Activated B cell treated with CpG ODN at 0.5 μM for 24 hours (primary cell): ENCODE measurements around the gene KIAA0930. TPM values are rescaled to one million over a fixed set of nuclear protein-coding genes. Genes with fewer than 3 reads are reported as not detected.

Source experiments
- ATAC-seq: fragments of 200-7000 bp; cut with Tn5 transposase; one replicate; pipeline ENCODE4 v1.10.0; 2021; ENCODE audit warnings: low read depth, mild to moderate bottlenecking, moderate library complexity
- CTCF ChIA-PET: fragments of 350-600 bp; sonication (Branson Sonifier 250); formaldehyde crosslinking; loops from one replicate; lab custom pipeline; 2021; ENCODE audit warnings: antibody characterized with exemption; lab: Charles Lee
- POLR2A ChIA-PET: fragments of 350-600 bp; sonication (Branson Sonifier 250); formaldehyde crosslinking; loops from one replicate; lab custom pipeline; 2021; ENCODE audit warnings: antibody characterized with exemption; lab: Charles Lee
- DNase-seq: peaks from one replicate; pipeline ENCODE4 v3.0.0; 2022
- H3K27ac Mint-ChIP-seq: one replicate; pipeline ENCODE4 v1.8.0; 2020; ENCODE audit warnings: mixed read lengths
- H3K27me3 Mint-ChIP-seq: one replicate; pipeline ENCODE4 v1.8.0; 2021; ENCODE audit warnings: mixed read lengths
- H3K36me3 Mint-ChIP-seq: one replicate; pipeline ENCODE4 v1.8.0; 2021; ENCODE audit warnings: low read depth, mixed read lengths
- H3K4me1 Mint-ChIP-seq: one replicate; pipeline ENCODE4 v1.8.0; 2021; ENCODE audit warnings: mixed read lengths
- H3K4me3 Mint-ChIP-seq: one replicate; pipeline ENCODE4 v1.8.0; 2020; ENCODE audit warnings: mild to moderate bottlenecking, mixed read lengths
- H3K9me3 Mint-ChIP-seq: one replicate; pipeline ENCODE4 v1.8.0; 2020; ENCODE audit warnings: mixed read lengths
- intact Hi-C: fragments of 100-400 bp; cut with micrococcal nuclease; formaldehyde crosslinking; loops from one replicate; pipeline ENCODE4 v1.15.1; 2024
- total RNA-seq: library from RNA; stranded (reverse); gene quantifications from 2 replicates; pipeline ENCODE4 v1.2.3, GENCODE V29; 2022
- TF ChIP-seq, protein P1 (sequence below): fragments of 200-600 bp; IDR thresholded peaks from one replicate; pipeline ENCODE4 v1.8.0; 2022; ENCODE audit warnings: antibody characterized with exemption, mild to moderate bottlenecking

The KIAA0930 gene
- total RNA-seq, 1 donor from 2014 or later: 42.2 TPM

DNA sequence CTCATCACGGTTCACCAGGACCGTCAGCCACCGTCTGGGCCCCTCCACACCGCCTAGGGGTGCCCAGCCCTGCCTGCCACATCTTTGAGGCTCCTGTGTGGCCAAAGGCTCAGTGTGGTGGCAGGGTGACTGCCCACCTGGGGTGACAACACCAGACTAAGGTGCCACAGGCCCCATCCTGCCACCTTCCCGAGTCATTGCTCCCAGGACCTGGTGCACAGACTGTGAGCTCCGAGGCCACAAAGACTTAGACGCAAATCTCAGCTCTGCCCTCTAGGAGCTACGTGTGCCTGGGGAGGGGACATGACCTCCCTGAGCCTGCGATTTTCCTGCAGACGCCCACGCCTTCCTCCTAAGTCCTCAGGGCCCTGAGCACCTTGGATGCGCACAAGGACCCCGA, 36.5 kb downstream of the KIAA0930 start:
- TF ChIP-seq, protein P1, sequence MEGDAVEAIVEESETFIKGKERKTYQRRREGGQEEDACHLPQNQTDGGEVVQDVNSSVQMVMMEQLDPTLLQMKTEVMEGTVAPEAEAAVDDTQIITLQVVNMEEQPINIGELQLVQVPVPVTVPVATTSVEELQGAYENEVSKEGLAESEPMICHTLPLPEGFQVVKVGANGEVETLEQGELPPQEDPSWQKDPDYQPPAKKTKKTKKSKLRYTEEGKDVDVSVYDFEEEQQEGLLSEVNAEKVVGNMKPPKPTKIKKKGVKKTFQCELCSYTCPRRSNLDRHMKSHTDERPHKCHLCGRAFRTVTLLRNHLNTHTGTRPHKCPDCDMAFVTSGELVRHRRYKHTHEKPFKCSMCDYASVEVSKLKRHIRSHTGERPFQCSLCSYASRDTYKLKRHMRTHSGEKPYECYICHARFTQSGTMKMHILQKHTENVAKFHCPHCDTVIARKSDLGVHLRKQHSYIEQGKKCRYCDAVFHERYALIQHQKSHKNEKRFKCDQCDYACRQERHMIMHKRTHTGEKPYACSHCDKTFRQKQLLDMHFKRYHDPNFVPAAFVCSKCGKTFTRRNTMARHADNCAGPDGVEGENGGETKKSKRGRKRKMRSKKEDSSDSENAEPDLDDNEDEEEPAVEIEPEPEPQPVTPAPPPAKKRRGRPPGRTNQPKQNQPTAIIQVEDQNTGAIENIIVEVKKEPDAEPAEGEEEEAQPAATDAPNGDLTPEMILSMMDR: no peak
- peaks cover 68% of the 10 kb centered on the region for H3K36me3 Mint-ChIP-seq
- CTCF ChIA-PET: no interaction called here

DNA sequence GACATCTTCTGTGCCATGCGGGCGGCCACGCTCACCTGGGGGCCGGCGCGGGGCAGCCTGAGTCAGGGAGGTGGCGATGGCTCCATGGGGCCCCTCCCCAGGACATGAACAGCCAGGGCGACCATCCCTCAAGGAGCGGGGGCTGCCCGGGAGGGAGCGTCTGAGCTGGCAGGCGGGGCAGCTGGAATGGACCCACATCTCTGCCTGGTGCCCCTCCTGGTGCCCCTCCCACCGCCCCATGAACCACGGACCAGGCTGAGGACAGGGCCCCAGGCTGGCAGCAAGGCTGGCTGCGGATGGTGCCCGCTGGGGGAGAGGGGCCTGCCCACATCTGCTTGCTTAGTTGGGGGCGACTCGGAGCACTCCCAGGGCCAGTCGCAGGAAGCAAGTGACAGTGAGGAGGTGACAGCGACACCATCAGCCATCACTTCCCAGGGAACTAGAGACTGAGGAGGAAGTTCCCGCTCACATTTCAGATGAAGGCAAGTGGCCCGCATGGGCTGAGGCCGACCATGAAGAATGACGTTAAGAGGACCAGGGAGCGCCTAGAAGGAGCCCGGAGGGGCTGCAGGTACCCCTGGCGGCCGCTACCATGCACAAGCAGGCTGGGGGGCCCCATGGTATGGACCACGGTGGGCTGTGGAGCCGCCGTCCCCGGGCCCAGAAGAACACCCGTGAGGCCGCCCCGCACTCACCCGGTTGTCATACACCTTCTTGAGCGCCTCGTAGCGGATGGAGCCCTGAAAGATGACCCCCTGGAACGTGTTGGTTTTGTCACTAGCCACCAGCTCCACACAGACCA, 37.3 kb downstream of the KIAA0930 start:
- H3K4me3 Mint-ChIP-seq: no peak overlapping the region
- DNase-seq (no peak), ATAC-seq (no peak)
- H3K9me3 Mint-ChIP-seq: no peaks in the 10 kb centered on the region
- H3K27me3 Mint-ChIP-seq: no peaks in the 10 kb centered on the region
- H3K36me3 Mint-ChIP-seq: peaks cover 72% of the 10 kb centered on the region
- H3K4me1 Mint-ChIP-seq: no peaks in the 10 kb centered on the region
- intact Hi-C loops: no loop called here
- H3K27ac Mint-ChIP-seq: no peak overlapping the region
- TF ChIP-seq, protein P1: no peak
- ChIA-PET POLR2A (no interaction called here), CTCF (no interaction called here)

More for the DNA sequence above, 36.5 kb downstream of the KIAA0930 start:
- Mint-ChIP-seq H3K4me3 (no peak overlapping the region), H3K27me3 (no peaks in the 10 kb centered on the region), H3K4me1 (no peaks in the 10 kb centered on the region), H3K9me3 (no peaks in the 10 kb centered on the region), H3K27ac (no peak overlapping the region)
- DNase-seq (no peak), ATAC-seq (no peak)
- intact Hi-C loops: no loop called here
- POLR2A ChIA-PET: no interaction called here

DNA sequence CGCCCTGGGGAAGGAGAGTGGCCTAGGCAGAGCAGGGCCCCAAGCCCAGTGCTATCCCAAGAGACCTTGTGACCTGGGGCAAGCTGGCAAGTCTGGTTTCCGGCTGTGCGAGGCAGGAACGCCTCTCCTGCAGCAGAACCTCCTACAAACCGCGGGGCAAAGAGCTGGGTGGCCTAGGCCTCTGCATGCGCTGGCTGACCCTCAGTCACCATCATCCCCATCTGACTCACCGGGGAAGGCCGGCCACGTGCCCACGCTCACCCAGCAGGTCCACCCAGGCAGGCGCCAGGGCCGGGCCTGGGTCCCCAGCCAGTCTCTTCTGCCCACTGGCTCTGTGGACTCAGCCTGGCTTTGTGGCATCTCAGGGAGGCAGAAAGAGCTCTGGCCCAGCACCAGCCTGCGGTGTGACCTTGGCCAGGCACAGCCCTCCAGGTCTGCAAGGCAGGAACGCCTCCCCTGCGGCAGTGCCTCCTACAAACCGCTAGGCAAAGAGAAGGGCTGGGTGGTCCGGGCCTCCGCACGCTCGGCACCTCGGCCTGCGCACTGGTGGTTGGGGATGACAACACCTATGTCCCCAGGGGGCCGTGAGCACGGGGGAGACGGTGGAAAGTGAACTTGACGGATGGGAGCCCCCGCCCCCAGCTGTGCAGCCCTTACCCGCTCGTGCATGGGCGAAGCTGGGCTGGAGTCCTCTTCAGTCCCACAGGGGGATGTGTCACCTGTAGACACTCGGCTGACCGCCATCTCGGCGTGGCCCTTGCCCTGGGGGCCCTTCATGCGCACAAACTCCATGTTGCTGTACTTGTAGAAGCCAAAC, 38.2 kb downstream of the KIAA0930 start:
- ChIA-PET POLR2A (no interaction called here), CTCF (no interaction called here)
- H3K4me3 Mint-ChIP-seq: no peak overlapping the region
- H3K36me3 Mint-ChIP-seq: peaks cover 72% of the 10 kb centered on the region
- no peaks in the 10 kb centered on the region for H3K9me3 Mint-ChIP-seq
- TF ChIP-seq, protein P1: no peak
- no peak for ATAC-seq
- no peak overlapping the region for H3K27ac Mint-ChIP-seq
- DNase-seq: no peak
- H3K4me1 Mint-ChIP-seq: no peaks in the 10 kb centered on the region
- intact Hi-C loops: no loop called here
- H3K27me3 Mint-ChIP-seq: no peaks in the 10 kb centered on the region

DNA sequence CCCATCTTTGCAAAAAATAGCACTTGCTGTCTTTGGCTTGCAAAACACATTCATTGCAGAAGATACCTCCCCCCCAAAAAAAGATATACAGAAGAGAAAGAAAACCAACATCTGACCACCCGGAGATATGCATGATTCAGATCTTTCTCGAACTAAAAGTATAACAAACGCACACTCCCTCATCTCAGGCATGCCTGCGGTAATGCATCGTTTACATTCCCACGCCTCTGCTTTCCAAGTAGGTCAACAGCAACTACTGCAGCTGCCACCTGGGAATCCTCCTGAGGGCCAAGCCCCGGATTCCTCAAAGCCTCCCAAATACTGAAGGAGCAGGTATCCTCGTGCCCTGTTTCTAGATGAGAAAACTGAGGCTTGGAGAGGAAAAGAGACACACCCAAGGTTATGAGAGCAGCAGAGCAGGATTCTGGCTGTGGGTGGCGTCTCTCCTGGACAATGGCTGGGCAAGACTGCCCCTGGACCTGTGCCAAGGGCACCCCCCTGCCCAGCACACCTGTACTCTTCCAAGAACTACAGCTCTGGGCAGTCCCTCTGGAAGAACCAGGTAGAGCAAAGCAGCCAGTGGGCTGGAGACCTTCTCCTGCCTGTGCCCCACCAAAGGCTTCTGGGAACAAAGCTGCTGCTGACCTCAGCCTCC, 38.9 kb downstream of the KIAA0930 start:
- Mint-ChIP-seq H3K27ac (no peak overlapping the region), H3K9me3 (no peaks in the 10 kb centered on the region), H3K36me3 (peaks cover 77% of the 10 kb centered on the region), H3K27me3 (no peaks in the 10 kb centered on the region), H3K4me3 (no peak overlapping the region), H3K4me1 (no peaks in the 10 kb centered on the region)
- TF ChIP-seq, protein P1: no peak
- intact Hi-C loops: no loop called here
- DNase-seq: no peak
- CTCF ChIA-PET: no interaction called here
- POLR2A ChIA-PET: no interaction called here
- no peak for ATAC-seq
